Activated CD4-positive, alpha-beta T cell treated with anti-CD3 and anti-CD28 coated beads, Interleukin-2, amount 10 ng/mL, durations not matched to agents 24 days and 14 days (primary cell): ENCODE results near the gene GRIK2. TPM values are rescaled to one million over a fixed set of nuclear protein-coding genes. Genes with fewer than 3 reads are reported as not detected.

Experiments used
- DNase-seq: peaks from one replicate; pipeline ENCODE4 v3.0.0; 2022
- H3K27ac Mint-ChIP-seq: one replicate; pipeline ENCODE4 v1.8.0; 2022; ENCODE audit warnings: mild to moderate bottlenecking, mixed read lengths
- H3K27me3 Mint-ChIP-seq: one replicate; pipeline ENCODE4 v1.8.0; 2022; ENCODE audit warnings: mixed read lengths
- H3K36me3 Mint-ChIP-seq: one replicate; pipeline ENCODE4 v1.8.0; 2022; ENCODE audit warnings: low read depth, mild to moderate bottlenecking, mixed read lengths
- H3K4me1 Mint-ChIP-seq: one replicate; pipeline ENCODE4 v1.8.0; 2021; ENCODE audit warnings: mixed read lengths
- H3K4me3 Mint-ChIP-seq: one replicate; pipeline ENCODE4 v1.8.0; 2022; ENCODE audit warnings: mild to moderate bottlenecking, moderate library complexity, mixed read lengths
- H3K9me3 Mint-ChIP-seq: one replicate; pipeline ENCODE4 v1.8.0; 2021; ENCODE audit warnings: mixed read lengths
- intact Hi-C: fragments of 100-400 bp; cut with micrococcal nuclease; formaldehyde crosslinking; loops from one replicate; pipeline ENCODE4 v1.15.1; 2023
- total RNA-seq: library from RNA; stranded (reverse); gene quantifications from 2 replicates; pipeline ENCODE4 v1.2.3, GENCODE V29; 2022

GRIK2 gene
- total RNA-seq, 1 donor from 2014 or later, result not detected

DNA sequence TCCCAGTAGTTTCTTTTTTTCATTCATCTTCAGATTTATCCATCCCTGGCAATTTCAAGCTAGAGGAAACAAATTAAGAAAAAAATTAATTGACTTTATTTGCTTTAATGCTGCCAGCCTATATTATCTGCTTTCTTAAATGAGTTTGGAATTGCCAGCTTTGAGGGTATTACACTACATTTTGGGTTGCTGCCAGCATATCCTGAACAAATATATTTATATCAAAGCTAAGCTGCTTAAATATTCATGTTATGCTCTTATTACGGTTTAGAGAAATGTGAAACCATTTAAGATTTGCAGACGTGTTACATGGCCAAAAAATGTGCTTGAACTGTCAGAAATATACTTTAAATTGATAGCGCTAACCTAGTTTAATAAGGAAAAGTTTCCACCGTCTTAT lies 59.7 kb downstream of the GRIK2 start:
- intact Hi-C loops, result no loop called here
- H3K27me3 Mint-ChIP-seq, result no peaks in the 10 kb centered on the region
- H3K27ac Mint-ChIP-seq, result no peak overlapping the region
- no peaks in the 10 kb centered on the region for H3K4me1 Mint-ChIP-seq
- H3K4me3 Mint-ChIP-seq, result no peak overlapping the region
- H3K36me3 Mint-ChIP-seq, result no peaks in the 10 kb centered on the region
- DNase-seq, result no peak
- no peaks in the 10 kb centered on the region for H3K9me3 Mint-ChIP-seq

DNA sequence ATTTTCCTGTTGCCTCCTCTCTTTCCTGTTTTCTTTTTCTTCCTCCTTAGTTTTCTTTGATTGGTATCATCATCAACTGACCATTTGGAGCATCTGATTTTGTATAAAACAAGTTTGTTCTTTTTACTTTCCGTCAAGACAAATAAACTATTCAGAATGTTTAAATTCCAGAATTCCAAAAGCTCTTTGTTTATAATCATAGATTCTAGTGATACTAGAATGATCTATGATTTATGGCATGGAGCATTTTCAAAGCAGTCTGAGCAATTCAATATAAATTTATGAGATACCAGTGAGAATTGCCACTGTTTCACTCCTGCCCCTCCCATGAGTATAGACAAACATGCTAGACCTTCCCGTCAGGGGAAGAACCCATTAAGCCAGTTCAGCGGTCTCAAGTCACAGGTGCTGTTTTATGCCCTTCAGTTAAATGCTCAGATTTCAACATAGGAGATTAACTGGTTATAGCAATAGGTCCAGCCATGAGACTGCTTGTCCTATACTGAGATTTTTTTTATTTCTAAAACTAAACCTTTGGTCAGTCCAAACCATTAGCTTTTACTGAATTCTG lies 60.7 kb downstream of the GRIK2 start:
- no peak overlapping the region for H3K27ac Mint-ChIP-seq
- no peaks in the 10 kb centered on the region for H3K36me3 Mint-ChIP-seq
- H3K27me3 Mint-ChIP-seq, result no peaks in the 10 kb centered on the region
- H3K9me3 Mint-ChIP-seq, result no peaks in the 10 kb centered on the region
- no peak overlapping the region for H3K4me3 Mint-ChIP-seq
- intact Hi-C loops, result no loop called here
- H3K4me1 Mint-ChIP-seq, result no peaks in the 10 kb centered on the region
- no peak for DNase-seq

DNA sequence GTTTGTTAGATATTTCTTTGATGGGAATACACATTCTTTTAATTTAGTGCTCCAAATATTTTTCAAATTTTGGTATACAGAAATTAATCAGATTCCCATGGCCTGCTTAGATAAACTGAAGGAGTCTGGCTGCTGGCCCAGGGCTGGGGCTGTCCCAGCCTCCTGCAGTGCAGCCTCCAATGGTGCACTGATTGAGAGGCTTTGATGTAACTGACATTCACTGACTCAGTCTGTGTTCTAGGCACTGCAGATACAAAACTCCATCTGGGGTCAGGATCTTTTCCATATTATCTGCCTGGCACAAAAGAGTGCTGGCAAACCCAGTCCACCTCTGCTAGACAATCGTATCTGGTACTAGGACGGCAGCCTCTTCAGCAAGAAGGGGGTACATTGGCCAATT lies 64.8 kb downstream of the GRIK2 start:
- H3K4me3 Mint-ChIP-seq, result no peak overlapping the region
- H3K9me3 Mint-ChIP-seq, result no peaks in the 10 kb centered on the region
- H3K4me1 Mint-ChIP-seq, result no peaks in the 10 kb centered on the region
- intact Hi-C loops, result no loop called here
- H3K27me3 Mint-ChIP-seq, result no peaks in the 10 kb centered on the region
- H3K36me3 Mint-ChIP-seq, result no peaks in the 10 kb centered on the region
- no peak for DNase-seq
- H3K27ac Mint-ChIP-seq, result no peak overlapping the region

DNA sequence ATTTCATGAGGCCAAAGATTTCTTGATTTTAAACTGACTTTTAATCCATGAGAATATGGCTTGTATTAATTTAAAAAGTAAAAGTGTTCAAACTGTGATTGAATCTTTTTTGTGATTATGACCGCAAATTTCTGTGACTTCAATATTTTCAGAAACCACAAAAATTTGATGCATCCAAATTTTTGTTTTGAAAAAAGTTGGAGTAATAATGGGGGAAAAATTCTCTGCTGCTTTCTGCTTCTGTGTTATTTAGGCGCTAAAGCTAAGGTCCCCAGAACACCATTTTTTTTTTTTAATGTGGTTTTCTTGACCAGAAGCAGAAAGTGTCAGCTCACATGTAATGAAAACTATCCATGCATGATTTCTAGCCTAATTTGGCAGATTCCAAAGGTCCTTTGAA lies 65.3 kb downstream of the GRIK2 start:
- no peaks in the 10 kb centered on the region for H3K9me3 Mint-ChIP-seq
- intact Hi-C loops, result no loop called here
- no peaks in the 10 kb centered on the region for H3K27me3 Mint-ChIP-seq
- H3K4me3 Mint-ChIP-seq, result no peak overlapping the region
- DNase-seq, result no peak
- H3K4me1 Mint-ChIP-seq, result no peaks in the 10 kb centered on the region
- no peak overlapping the region for H3K27ac Mint-ChIP-seq
- no peaks in the 10 kb centered on the region for H3K36me3 Mint-ChIP-seq

DNA sequence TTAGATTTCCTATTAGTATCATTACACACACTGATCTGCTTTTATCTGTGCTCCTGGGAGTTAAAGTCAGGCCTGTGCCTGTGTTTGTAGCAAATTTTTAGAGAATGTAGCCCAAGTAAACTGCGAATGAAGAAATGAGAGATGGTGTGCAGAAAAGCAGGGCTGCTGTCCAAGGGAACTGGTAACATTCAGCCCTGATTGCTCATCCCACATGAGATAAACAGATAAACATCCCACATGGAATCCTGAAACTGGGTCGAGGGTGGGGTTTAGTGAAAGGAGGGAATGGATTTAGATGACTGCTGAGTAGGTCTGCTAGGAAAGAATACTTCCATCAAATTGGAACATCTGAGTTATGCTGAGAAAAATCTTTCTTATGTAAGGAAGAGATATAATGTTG lies 69.1 kb downstream of the GRIK2 start:
- no peaks in the 10 kb centered on the region for H3K27me3 Mint-ChIP-seq

DNA sequence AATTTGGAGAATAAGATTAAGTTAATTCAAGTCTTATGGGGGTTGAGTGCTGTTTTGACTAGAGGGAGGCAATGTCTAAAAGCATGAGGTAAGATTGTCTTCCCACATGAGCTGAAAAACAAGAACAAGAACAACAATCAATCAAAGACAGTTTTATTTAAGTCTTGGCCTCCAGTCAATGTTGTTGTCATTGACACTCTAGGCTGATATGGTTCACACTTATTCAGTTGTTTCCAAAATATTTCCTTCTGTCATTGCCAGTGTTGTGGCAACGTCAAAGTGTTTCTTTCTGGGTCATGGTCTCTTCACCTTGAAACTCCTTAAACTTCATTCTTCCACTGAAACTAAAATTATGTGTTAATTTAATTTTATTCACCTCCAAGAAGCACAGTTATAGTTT lies 72.4 kb downstream of the GRIK2 start:
- H3K4me3 Mint-ChIP-seq, result no peak overlapping the region
- no peaks in the 10 kb centered on the region for H3K9me3 Mint-ChIP-seq
- H3K36me3 Mint-ChIP-seq, result no peaks in the 10 kb centered on the region
- intact Hi-C loops, result no loop called here
- H3K4me1 Mint-ChIP-seq, result no peaks in the 10 kb centered on the region
- DNase-seq, result no peak
- no peaks in the 10 kb centered on the region for H3K27me3 Mint-ChIP-seq
- no peak overlapping the region for H3K27ac Mint-ChIP-seq

More for the DNA sequence above, 69.1 kb downstream of the GRIK2 start:
- intact Hi-C loops, result no loop called here
- no peak overlapping the region for H3K4me3 Mint-ChIP-seq
- H3K36me3 Mint-ChIP-seq, result no peaks in the 10 kb centered on the region
- H3K4me1 Mint-ChIP-seq, result no peaks in the 10 kb centered on the region
- H3K27ac Mint-ChIP-seq, result no peak overlapping the region
- DNase-seq, result no peak
- H3K9me3 Mint-ChIP-seq, result no peaks in the 10 kb centered on the region

DNA sequence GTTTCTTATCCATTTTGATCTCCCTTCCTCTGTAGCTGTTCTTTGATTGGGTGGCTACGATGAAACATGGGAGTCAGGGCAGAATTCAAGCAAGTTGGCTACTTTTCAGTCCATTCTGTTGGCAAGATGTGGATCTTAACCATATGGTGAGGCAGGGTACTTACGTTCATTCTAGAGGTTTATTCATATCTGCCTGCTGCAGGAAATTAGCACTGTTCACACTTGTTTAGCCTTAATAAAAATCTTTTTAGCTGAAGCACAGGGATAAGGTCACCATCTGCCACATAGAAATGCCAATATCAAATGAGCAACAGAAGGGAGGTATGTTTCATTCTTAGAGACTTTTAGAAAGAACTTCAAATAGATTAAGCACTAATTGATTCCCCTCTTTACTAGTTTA lies 83.9 kb downstream of the GRIK2 start:
- H3K4me3 Mint-ChIP-seq, result no peak overlapping the region
- no peak overlapping the region for H3K27ac Mint-ChIP-seq
- no peak for DNase-seq
- intact Hi-C loops, result no loop called here
- H3K36me3 Mint-ChIP-seq, result no peaks in the 10 kb centered on the region
- H3K4me1 Mint-ChIP-seq, result no peaks in the 10 kb centered on the region
- H3K27me3 Mint-ChIP-seq, result no peaks in the 10 kb centered on the region
- H3K9me3 Mint-ChIP-seq, result no peaks in the 10 kb centered on the region

DNA sequence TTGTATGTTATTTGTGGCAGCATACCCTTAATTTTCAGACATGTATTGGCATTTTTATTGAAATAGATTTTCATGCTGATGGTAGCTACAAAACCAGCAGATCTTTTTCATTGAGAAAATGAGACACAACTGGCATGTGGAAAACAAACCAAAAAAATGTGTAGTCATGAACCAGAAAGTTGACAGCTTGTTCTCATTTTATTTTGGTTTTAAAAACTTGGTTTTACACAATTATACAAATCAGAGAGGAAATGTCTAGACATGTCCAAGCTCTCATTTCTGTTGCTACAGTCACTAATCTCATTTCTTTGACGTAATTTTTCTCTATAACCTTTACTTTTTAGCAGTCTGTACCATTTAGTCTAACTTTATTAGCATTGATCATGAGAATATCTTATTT lies 85.4 kb downstream of the GRIK2 start:
- intact Hi-C loops, result no loop called here
- Mint-ChIP-seq H3K27ac (no peak overlapping the region), H3K4me1 (no peaks in the 10 kb centered on the region), H3K27me3 (no peaks in the 10 kb centered on the region), H3K9me3 (no peaks in the 10 kb centered on the region), H3K4me3 (no peak overlapping the region), H3K36me3 (no peaks in the 10 kb centered on the region)
- no peak for DNase-seq

DNA sequence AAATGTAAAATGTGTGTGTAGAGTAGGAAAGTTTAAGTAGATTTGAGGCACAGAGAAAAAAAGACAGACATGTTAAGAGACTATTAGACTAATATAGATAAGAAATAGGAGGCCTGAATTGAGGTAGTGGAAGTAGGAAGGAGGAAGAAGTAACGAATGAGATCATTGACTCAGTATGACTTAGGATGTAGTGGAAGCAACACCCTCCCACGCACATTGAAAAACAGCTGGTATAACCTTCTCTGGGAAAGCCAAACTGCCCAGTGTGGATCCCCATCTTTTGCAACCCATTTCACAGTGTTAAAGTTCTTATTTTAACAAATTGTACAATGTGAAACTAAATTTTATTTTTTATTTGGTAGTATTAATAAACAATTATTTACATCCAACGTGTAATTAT lies 89.1 kb downstream of the GRIK2 start:
- Mint-ChIP-seq H3K27ac (no peak overlapping the region), H3K36me3 (no peaks in the 10 kb centered on the region), H3K4me1 (no peaks in the 10 kb centered on the region), H3K27me3 (no peaks in the 10 kb centered on the region), H3K9me3 (no peaks in the 10 kb centered on the region), H3K4me3 (no peak overlapping the region)
- intact Hi-C loops, result no loop called here
- DNase-seq, result no peak

DNA sequence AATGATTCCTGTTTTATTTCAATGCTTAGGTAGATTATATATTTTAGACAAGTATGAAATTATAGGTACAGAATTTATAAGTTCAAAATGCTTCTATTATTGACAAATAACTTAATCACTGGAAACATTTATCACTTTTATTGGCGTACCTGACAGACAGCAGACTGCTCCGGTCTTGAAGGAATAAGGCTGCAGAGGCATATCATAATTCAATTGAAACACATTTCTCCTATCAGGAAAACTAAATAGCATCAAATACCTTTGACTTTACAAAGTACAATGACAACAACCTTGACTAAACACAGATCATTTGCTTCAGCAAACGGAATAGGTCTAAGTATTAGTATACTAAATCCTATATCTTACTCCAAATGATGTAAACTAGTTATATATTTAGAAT lies 91.3 kb downstream of the GRIK2 start:
- H3K4me1 Mint-ChIP-seq, result no peaks in the 10 kb centered on the region
- DNase-seq, result no peak
- H3K36me3 Mint-ChIP-seq, result no peaks in the 10 kb centered on the region
- H3K27ac Mint-ChIP-seq, result no peak overlapping the region
- intact Hi-C loops, result no loop called here
- no peaks in the 10 kb centered on the region for H3K27me3 Mint-ChIP-seq
- H3K9me3 Mint-ChIP-seq, result no peaks in the 10 kb centered on the region
- H3K4me3 Mint-ChIP-seq, result no peak overlapping the region

DNA sequence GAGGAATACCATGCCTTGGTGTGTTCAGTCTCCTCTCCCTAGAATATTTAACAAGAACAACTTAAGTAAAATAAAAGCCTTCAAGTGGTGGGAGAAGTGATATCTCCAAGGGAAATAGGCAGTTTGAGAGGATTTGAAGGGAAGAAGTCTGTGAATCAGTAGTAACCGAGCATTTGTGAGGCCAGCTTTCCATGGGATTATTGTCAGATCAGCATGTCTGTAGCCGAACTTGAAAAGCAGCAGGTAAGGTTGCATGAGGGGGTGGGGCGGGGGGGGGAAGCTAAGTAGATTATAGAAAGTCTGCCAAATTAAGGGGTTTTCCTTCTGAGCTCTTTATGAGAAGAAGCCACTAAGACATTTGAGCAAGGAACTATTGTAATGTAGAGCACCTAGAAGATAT lies 92.6 kb downstream of the GRIK2 start:
- DNase-seq, result no peak
- Mint-ChIP-seq H3K9me3 (no peaks in the 10 kb centered on the region), H3K4me1 (no peaks in the 10 kb centered on the region), H3K4me3 (no peak overlapping the region), H3K27me3 (no peaks in the 10 kb centered on the region), H3K36me3 (no peaks in the 10 kb centered on the region), H3K27ac (no peak overlapping the region)
- intact Hi-C loops, result no loop called here

DNA sequence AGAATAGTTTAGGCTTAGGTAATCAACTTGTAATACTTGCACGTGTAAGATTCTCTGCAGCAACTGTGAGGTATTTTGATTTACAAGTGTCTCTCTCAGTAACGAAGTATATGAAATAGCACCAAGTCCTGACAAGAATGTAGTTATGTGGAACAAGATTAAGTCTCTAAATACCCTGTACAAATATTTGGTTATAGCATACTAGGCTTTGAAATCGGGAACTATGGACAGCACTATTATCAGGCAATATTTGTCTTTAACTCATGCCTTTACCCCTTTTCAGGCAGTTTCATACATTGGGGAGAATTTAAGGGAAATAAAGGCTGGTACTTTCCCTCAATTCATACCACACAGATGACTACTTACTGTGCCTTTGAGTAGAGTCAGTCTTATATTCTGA lies 93.2 kb downstream of the GRIK2 start:
- Mint-ChIP-seq H3K36me3 (no peaks in the 10 kb centered on the region), H3K9me3 (no peaks in the 10 kb centered on the region), H3K27me3 (no peaks in the 10 kb centered on the region), H3K4me1 (no peaks in the 10 kb centered on the region), H3K27ac (no peak overlapping the region), H3K4me3 (no peak overlapping the region)
- intact Hi-C loops, result no loop called here
- no peak for DNase-seq

DNA sequence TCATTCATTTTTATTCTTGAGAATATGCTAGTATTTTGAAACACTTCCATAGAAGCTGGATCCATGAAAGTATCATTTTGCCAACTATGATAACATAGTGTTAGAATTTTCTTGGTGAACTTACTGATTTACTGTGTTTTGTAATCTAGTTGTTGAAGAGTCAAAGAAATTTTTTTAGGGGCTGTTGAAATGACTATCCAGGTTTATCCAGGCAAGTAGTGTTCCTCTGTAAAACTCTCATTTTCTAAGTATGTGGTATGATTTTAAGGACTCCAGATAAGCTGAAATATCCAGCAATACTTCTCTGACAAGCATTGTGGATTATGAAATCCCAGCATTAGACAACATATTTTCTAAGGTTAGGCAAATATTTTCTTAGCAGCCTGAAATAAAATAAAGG lies 95.9 kb downstream of the GRIK2 start:
- no peak for DNase-seq
- H3K27ac Mint-ChIP-seq, result no peak overlapping the region
- intact Hi-C loops, result no loop called here
- H3K36me3 Mint-ChIP-seq, result no peaks in the 10 kb centered on the region
- H3K4me1 Mint-ChIP-seq, result no peaks in the 10 kb centered on the region
- no peak overlapping the region for H3K4me3 Mint-ChIP-seq
- no peaks in the 10 kb centered on the region for H3K27me3 Mint-ChIP-seq
- H3K9me3 Mint-ChIP-seq, result no peaks in the 10 kb centered on the region

DNA sequence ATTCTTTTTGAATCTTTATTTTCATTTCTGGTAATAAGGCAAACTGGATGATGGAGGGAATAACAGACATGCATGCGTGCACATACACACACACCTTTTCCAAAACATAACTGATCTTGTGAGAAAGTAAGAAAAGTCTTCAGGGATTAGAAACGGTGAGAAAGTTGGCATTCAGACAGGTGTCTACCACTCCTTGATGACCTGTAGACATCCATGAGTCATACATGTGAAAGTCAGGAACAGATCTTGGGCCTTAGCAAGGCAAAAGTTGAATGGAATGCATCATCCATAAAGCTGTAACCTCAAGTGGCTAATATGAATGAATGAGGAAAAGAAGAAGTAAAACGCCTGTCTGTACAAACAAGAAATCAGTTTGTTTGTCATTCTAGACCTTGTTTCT lies 97.3 kb downstream of the GRIK2 start:
- H3K9me3 Mint-ChIP-seq, result no peaks in the 10 kb centered on the region

DNA sequence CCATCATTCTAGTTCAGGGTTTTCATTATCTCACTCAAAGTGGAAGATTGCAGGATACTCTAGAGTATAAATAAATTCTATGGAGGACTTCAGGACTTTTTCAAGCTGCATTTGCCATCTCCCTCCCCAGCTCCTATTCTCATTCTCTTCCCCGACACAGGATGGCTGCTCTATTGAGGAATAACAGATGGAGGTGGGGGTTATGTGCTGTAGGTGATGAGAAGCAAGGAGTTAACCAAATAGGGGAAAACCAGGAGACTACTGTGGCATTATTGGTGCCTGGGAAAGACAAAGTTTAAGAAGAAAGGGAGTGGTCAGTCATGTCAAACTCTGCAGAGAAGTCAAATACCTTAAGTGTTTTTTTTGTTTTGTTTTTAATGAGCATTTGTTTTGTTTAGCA lies 109.3 kb downstream of the GRIK2 start:
- Mint-ChIP-seq H3K9me3 (no peaks in the 10 kb centered on the region), H3K27ac (no peak overlapping the region), H3K36me3 (no peaks in the 10 kb centered on the region), H3K27me3 (no peaks in the 10 kb centered on the region), H3K4me3 (no peak overlapping the region), H3K4me1 (no peaks in the 10 kb centered on the region)
- intact Hi-C loops, result no loop called here
- no peak for DNase-seq

More for the DNA sequence above, 97.3 kb downstream of the GRIK2 start:
- H3K4me3 Mint-ChIP-seq, result no peak overlapping the region
- DNase-seq, result no peak
- H3K27ac Mint-ChIP-seq, result no peak overlapping the region
- no peaks in the 10 kb centered on the region for H3K36me3 Mint-ChIP-seq
- intact Hi-C loops, result no loop called here
- no peaks in the 10 kb centered on the region for H3K27me3 Mint-ChIP-seq
- no peaks in the 10 kb centered on the region for H3K4me1 Mint-ChIP-seq
